ENCODE data around the gene SLC25A47. TPM values are rescaled to one million over a fixed set of nuclear protein-coding genes. Genes with fewer than 3 reads are reported as not detected.

SLC25A47 gene
- total and polyA plus RNA-seq, 9 of the 15 experiments (the other 6 are each of a cell fraction or from before 2014, with no cell fraction given) = 0.09 to 0.23 (median 0.22) TPM; not detected in 6

- Histone ChIP-seq H3K4me3 (no peak overlapping the region), H3K36me3 (ENCODE audit: control insufficient read depth, insufficient read depth, low read length) (no peaks in the 10 kb centered on the region), H3K9me1 (ENCODE audit: control insufficient read depth, insufficient read depth, low read length) (no peaks in the 10 kb centered on the region), H2AFZ (ENCODE audit: low read depth, low read length) (no peak overlapping the region), H3K79me2 (ENCODE audit: control insufficient read depth, insufficient read depth, low read length) (no peaks in the 10 kb centered on the region), H3K9me3 (replicated peaks; ENCODE audit: control insufficient read depth, insufficient read depth, low read depth, low read length) (no peaks in the 10 kb centered on the region), H3K4me1 (replicated peaks in 1 of 2; ENCODE audit: control insufficient read depth in 2 of 2, insufficient read depth in 2 of 2, low read length in 2 of 2) (peaks cover 6 to 36% of the 10 kb centered on the region in 2 experiments; a peak in 4 of 5 replicates), H3K9ac (ENCODE audit: insufficient read depth in 1 of 2, low read depth in 2 of 2, low read length in 2 of 2) (peak overlapping the region in 1 of 2 experiments; percentile 4; a peak in 2 of 4 replicates), H3K27me3 (ENCODE audit: control insufficient read depth in 2 of 2, insufficient read depth in 2 of 2, low read length in 2 of 2) (no peaks in the 10 kb centered on the region), H3K4me2 (ENCODE audit: insufficient read depth, low read length) (no peak overlapping the region), H4K20me1 (replicated peaks; ENCODE audit: control insufficient read depth, insufficient read depth, low read length) (no peaks in the 10 kb centered on the region), H3K27ac (ENCODE audit: extremely low read depth, low read depth, low read length) (no peak overlapping the region)
- intact Hi-C loops (cut with micrococcal nuclease) (no loop called here), in situ Hi-C loops (cut with MboI) (no loop called here)
- TF ChIP-seq ZNF512 (tag; IDR thresholded peaks at IDR 0.05) (no peak), HMGXB4 (CRISPR knock-in tag; IDR thresholded peaks at IDR 0.05) (no peak), EHMT2 (IDR thresholded peaks at IDR 0.05) (no peak), ZBTB49 (CRISPR knock-in tag; IDR thresholded peaks at IDR 0.05; ENCODE audit: borderline replicate concordance) (no peak), ZNF76 (CRISPR knock-in tag; IDR thresholded peaks at IDR 0.05; ENCODE audit: borderline replicate concordance) (no peak), ZNF79 (CRISPR knock-in tag; IDR thresholded peaks at IDR 0.05; ENCODE audit: low read depth) (no peak)
- POLR2A ChIA-PET = interaction anchor here (2.8 kb wide), 1 partner anchor 9 kb away, joined by 11 read pairs; no protein-coding TSS in a partner anchor
- no TSS peak for BruUV-seq (replicated peaks)
- CTCF ChIA-PET (ENCODE audit: low intra/inter-chr PET ratio) = no interaction called here
- no peak for ATAC-seq
- FAIRE-seq = no peak
- 71% methylated on average over 7 of the region's 14 CpGs for WGBS (ENCODE audit: insufficient coverage, low coverage, missing lambda C conversion rate)
- DNase-seq (ENCODE audit: extremely low read depth in 1 of 4, low spot score in 3 of 4) = no peak
These were observed 29.5 kb upstream of the SLC25A47 start for GRCh38 chr14:100293497-100294212.

All from K562 (cell line).